DMS 273 treated with DMSO at 0.1 percent for 48 hours (cell line): ENCODE measurements around the gene PLEKHA6.

Experiments used
- DNase-seq: peaks from one replicate; lab custom pipeline; 2025; lab: John Stamatoyannopoulos, UW

The PLEKHA6 gene

GRCh38 chr1:204383163-204383904, 23.6 kb upstream of the PLEKHA6 start:
- DNase-seq, result no peak

DNA sequence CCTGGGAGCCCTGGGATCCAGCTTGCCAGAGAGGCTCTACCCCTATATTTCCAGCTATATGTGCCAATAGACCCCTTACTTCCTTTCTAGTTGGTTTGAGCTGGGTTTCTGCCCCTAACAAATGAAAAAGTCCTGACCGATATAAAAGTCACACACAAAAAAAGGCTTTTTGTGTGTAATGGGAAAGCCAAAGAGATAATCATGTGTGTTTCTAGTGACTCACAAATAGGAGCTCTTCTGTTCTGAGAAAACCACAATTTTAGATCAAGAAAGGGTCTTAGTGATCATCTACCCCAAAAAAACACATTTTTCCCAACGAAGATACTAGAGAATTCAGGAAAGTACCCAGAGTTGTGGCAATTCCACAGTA, 23.0 kb upstream of the PLEKHA6 start:
- no peak for DNase-seq

GRCh38 chr1:204380293-204380831, 20.6 kb upstream of the PLEKHA6 start:
- no peak for DNase-seq

GRCh38 chr1:204377800-204378668, 18.3 kb upstream of the PLEKHA6 start:
- DNase-seq, result no peak

DNA sequence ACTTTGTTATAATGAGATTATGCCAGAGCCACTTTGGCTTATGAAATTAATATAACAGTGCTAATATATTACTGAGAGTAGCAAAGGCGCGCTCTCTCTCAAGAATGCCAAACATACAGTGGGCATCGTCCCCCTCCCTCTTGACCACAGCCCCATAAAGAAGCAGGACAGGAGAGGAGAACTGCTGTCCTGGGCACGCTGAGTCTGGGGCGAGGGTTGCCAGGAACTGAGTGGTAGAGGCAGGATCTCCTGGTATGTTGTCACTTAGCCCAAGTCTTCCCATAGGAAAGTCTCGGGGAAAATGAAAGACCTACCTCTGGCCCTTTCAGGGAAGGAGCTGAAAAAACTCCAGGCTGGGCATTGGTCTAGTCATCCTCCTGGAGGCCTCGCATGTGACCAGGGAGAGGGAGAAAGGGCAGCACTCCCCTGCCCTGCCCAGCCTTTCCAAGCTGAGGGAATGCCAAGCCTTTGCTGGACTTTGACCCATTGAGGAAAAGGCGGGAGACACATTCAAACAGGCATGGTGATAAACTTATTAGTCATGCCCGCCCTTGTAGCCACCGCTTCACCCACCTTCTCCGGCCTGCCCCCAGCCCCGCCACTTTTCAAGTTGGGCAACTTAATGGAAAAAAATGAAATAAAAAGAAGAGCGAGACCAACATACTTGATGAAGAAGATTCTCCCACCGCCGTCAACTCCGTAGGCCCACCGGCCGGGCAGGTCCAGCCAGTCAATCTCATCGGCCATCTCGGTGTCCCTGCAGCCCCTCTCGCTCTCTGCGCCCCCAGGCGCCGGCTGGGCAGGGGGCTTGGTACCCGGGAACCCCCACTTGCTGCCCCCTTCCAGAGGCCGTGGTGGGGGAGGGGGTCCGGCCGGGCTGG, 17.4 kb upstream of the PLEKHA6 start:
- DNase-seq, result no peak

DNA sequence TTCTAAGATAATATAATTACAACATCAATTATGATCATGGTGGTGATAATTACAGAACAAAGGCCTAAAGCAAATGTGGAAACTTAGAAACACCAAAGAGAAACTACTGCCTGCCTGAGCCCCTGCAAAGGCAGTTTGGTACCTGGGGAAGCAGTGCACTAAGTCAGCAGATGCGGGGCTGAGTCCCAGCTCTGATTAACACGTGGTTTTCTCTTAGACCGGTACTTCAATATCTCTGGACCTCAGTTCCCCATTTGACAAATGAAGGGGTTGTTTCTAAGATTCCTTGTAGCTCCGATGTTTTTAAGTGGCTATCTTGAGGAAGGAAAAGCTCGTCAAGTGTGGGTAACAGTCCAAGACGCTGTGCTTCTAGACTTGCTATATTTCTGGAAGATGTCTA, 16.7 kb upstream of the PLEKHA6 start:
- DNase-seq, result no peak

- no peak for DNase-seq
Observed at GRCh38 chr1:204373911-204374310, 14.2 kb upstream of the PLEKHA6 start.

GRCh38 chr1:204370176-204370575, 10.4 kb upstream of the PLEKHA6 start:
- no peak for DNase-seq

DNA sequence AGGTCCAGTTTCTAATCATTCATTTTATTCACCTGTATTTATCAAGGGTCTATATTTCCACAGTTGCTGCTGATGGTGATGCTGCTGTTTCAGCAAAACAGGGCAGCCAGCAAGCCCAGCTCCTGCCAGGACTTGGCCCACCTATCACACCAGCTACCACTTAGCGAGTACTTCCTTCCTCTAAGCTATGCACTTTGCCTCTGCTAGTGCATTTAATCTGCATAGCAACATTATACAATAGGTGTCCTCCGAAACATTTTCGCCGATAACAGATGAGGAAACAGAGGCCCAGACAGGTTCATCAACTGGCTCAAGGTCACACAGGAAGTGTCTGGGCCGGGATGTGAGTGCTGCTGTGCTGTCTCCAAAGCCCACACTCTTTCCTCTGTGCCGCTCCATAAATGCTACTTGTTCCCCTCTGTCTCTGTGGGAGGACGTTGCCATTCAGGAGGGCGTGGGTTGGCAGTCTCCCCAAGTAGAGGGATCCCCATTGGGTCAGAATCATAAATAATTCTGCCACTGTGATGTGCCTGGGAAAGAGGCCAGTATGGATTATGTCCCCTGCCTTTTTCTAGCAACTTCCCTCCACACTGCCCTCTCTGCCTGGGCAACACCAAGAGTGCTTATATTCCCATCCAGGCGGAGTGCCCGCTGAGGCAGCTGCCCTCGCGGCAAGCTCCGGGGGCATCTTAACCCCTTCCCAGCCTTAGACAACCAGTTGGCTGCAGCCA, 9.4 kb upstream of the PLEKHA6 start:
- DNase-seq, result no peak

DNA sequence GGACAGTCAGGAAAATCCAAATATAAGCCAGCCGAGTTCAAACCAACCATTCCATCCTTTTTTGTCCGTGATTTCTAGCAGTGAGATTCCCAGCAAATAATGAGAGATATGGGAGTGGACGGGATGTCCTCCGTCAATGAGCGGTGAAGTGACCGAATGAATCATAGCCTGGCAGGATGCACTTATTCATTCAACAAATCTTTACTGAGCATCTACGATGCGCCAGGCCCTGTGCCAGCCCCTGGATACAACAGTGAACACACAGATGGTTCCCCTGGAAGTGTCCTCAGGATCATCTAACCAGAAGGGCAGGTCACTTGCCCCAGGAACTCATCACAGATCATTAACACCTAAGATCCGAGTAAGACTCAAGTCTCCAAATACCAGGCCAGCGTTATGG, 8.2 kb upstream of the PLEKHA6 start:
- DNase-seq, result no peak

DNA sequence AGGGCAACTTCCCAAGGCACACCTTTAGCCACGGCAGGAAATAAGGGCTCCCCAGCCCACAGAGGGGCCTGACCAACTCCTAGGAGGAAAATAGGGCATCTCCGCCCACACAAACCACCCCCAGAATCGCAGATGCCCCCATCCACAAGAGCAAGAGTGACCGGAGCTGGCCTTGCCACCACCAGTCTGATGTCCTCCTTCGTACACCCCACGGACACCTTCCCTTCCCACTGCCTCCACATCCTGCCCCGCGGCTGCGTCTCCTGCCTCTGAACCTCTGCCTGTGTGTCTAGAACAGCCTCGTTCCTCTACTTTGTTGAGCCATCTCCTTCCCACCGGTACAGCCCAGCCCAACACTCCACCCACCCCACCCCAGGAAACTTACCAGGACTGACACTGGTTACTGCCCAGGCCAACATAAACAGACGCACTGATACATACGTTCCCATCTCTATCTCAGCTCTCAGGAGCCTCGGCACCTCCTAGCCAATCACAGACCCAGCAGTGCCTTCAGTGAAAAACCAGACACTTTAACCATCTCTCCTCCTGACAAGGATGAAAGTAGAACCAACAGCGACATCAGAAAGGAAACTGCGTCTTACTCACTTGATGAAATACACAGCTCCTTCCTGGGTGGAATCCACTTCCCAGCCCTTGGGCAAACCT, 7.6 kb upstream of the PLEKHA6 start:
- DNase-seq, result no peak

DNA sequence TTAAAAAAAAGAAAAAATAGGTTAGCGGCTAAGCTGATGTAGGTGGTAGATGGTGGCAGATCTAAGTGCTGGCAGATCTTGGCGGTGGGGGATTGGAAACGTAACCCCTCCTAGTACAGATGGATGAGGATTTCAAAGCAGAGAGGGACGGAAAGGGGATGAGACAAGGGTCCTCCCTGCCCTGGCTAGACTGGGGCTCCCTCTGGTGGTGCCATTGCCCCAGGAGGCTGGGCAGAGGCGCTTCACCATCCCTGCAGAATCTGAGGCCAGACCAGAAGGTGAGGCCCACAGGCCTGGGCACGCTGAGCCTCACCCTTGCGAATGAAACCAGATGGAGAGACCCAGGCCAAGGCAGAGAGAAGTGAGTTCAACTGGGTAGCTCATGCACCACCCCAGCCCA, 7.0 kb upstream of the PLEKHA6 start:
- no peak for DNase-seq

DNA sequence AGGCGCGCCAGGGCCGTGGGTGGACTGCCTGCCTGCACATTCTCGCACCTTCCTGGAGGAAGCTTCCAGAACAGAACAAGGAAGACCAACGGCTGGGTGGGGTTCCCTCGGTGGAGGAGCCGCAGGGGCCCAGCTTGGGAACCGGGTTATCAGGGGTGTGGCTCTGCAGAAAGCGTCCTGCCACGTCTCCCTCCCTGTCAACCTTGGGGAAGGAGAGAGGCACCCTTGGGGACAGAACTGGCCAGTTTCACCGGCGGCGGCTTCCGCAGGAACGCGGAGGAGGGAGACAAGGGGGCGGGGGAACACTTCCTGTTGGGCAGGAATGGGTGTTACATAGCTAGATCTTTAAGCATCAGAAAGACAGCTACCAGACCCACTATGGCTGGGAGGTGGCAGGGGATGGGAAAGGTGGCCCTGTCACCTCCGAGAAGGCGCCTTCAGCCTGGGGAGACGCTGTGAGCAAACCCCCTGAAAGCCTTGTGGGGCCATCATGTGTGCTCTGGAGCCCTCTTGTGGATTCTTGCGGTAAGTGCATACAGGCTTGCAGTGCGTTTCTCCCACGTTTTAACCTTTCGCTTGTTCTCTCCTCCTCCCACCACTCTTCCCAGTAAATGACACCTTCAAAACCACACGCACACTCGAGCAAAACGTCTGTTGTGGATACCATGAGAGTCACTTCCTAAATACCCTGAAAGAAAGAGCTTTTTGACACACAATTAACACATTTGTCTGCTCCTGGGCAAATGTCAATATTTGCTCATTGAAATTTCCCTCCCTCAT, 3.8 kb upstream of the PLEKHA6 start:
- DNase-seq, result no peak

- DNase-seq, result no peak
Observed at GRCh38 chr1:204362984-204363334, 3.2 kb upstream of the PLEKHA6 start.

DNA sequence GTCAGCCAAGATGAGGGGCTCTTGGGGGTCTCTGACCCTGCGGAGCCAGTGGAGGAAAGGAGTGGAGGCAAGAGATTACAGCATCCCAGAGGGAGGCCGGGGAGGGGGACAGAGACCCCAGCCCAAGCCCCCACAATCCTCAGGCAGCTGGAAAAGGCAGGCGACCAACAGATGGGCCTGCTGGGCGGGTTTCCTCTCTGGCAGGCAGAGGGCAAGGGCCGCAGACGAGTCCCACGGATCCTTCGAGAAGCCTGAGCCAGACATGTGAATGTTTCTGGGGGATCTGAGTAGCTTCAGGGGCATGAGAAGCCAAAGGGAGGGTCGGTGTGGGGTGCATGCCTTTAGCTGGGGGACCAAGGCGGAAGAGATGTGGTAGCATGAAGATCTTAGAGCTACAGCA, 2.1 kb upstream of the PLEKHA6 start:
- DNase-seq, result no peak

DNA sequence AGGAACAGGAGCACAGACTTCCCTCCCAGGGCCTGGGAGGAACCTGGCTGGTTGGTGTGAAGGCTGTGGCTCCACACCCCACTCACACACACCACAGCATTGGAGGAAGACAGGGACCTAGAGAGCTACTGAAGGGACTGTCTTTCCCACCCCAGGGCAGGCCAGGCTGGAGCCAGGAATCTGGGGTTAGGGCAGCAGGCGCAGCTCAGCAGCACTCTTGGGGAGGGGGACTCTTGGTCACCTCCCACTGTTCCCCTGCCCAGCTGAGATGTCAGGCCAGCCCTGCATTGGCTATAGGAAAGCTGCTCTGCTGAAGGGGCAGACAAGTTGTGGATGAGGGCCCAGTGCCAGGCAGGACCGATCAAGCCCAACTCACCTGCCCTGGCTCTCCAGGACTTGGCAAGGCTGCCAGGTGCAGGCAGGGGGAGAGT, 1.6 kb upstream of the PLEKHA6 start:
- DNase-seq, result no peak

DNA sequence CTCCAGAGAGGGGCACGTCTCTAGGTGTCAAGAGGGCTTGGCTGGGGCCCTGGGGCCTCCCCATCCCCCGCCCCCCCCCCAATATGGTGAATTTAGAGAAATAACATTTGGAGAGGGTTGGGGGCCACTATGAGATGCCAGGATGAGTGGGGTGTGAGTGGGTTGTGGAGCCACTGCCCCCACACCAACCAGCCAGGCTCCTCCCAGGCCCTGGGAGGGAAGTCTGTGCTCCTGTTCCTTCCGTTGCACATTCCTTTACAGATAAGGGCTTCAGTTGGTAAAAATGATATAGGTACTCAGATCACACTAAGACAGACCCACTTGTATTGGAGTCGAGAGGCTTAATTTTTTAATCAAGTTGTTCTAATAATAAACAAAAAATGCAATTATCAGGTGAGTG, 585 bp upstream of the PLEKHA6 start:
- no peak for DNase-seq

DNA sequence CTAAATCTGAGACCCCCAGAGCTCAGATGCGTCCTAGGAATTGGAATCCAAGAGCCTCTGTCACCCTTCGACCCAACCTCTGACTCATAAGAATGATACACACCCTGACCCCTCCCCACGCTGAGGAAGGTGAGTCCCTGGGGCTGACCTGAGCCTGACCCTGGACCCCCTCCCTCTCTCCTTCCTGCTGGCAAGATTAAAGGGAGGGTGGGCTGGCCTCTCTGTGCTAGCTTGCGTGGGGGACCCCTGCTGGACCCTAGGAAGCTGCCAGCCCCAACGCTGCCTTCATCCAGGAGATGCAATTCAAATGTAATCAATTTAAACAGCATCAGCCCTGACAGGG, 627 bp downstream of the PLEKHA6 start:
- DNase-seq, result no peak

DNA sequence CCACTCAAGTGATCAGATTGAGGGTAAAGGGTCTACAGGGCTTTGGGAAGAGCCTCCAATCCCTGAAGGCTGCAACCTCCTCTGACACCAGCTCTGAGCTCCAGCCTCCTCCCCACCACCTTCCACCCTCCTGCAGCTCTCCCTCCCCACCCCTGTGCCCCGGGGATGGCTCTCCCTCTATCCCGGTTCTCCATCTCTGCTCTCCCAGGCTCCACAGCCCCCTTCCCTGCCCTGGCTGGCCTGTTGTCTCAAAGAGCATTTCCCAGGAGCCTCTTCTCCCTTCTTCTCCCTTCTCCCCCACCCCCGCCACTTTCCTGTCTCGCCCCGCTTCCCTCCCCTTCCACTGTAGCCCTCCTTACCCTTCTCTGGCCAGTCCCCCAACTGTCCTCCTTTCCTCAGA, 1.1 kb downstream of the PLEKHA6 start:
- no peak for DNase-seq
